Muscle layer of duodenum (tissue), 2 donors: ENCODE data around the gene OR10H3.
"Not testable (repeated sequence)": the region's sequence is repeated elsewhere in the genome, so short reads cannot be mapped to it uniquely, and the experiment has no call there.

Experiments
- H3K27ac ChIP-seq: one replicate; pipeline ENCODE4 v1.7.0; 2013; ENCODE audit warnings: mild to moderate bottlenecking, low read length
- H3K27me3 ChIP-seq: one replicate; pipeline ENCODE4 v1.7.0; 2013; ENCODE audit warnings: low read depth, mild to moderate bottlenecking, control low read depth, low read length
- H3K36me3 ChIP-seq, 2 donors: one replicate each; pipeline ENCODE4 v1.7.0; 2013; ENCODE audit warnings: low read length in 2 of 2, control low read depth in 1 of 2, mild to moderate bottlenecking in 1 of 2; ENCODE audit not compliant: insufficient read depth in 2 of 2, control insufficient read depth in 1 of 2
- H3K4me1 ChIP-seq, 2 donors: one replicate each; pipeline ENCODE4 v1.7.0; 2013; ENCODE audit warnings: low read length in 2 of 2, mild to moderate bottlenecking in 2 of 2, control low read depth in 1 of 2, moderate library complexity in 1 of 2; ENCODE audit not compliant: insufficient read depth in 2 of 2, control insufficient read depth in 1 of 2
- H3K4me3 ChIP-seq, 2 donors: one replicate each; pipeline ENCODE4 v1.7.0; 2013; ENCODE audit warnings: low read length in 2 of 2, low read depth in 1 of 2, mild to moderate bottlenecking in 1 of 2
- H3K9me3 ChIP-seq, 2 donors: one replicate each; pipeline ENCODE4 v1.7.0; 2013; ENCODE audit warnings: low read length in 2 of 2, control low read depth in 1 of 2, mild to moderate bottlenecking in 1 of 2; ENCODE audit not compliant: control insufficient read depth in 1 of 2
- donor health status: healthy.

Gene OR10H3

DNA sequence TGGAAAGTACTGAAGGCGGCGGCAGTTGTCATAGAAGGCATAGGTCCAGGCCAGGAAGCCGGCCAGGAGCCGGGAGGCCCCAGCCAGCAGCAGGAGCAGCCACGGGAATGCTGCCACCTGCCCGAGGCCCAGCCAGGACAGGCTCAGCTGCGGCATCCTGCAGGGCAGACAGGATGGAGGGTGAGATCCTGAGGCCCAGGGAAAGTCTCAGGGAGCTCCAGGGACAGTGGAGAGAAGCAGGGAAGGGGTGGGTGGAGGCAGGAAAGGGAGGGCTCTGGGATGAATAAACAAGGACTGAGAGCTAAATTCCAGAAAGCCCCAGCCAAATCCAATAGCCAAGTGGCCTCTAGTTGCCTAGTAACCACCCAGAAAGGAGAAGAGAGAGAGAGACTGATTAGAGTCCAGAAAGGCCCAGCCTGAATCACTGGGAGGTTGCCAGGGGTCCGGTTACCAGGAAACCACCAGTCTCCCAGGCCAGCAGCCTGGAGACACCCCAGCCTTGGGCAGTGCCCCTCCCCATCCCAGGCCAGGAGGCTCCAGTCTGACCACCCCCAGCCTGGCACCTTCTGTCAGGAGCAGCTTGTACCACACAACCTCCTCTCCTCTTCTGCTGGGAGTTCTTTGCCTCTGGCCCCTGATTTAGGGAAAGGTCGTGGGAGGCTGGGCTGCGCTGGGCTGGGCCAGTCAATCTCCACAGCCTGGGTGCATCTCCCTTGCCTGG, 42.1 kb downstream of the OR10H3 start:
- Histone ChIP-seq H3K4me3 (peak overlapping the region; percentile 34 to 40), H3K27ac (peak overlapping the region; percentile 31), H3K4me1 (peaks cover 0 to 20% of the 10 kb centered on the region in 2 donors), H3K27me3 (no peaks in the 10 kb centered on the region), H3K9me3 (no peaks in the 10 kb centered on the region), H3K36me3 (no peaks in the 10 kb centered on the region)

DNA sequence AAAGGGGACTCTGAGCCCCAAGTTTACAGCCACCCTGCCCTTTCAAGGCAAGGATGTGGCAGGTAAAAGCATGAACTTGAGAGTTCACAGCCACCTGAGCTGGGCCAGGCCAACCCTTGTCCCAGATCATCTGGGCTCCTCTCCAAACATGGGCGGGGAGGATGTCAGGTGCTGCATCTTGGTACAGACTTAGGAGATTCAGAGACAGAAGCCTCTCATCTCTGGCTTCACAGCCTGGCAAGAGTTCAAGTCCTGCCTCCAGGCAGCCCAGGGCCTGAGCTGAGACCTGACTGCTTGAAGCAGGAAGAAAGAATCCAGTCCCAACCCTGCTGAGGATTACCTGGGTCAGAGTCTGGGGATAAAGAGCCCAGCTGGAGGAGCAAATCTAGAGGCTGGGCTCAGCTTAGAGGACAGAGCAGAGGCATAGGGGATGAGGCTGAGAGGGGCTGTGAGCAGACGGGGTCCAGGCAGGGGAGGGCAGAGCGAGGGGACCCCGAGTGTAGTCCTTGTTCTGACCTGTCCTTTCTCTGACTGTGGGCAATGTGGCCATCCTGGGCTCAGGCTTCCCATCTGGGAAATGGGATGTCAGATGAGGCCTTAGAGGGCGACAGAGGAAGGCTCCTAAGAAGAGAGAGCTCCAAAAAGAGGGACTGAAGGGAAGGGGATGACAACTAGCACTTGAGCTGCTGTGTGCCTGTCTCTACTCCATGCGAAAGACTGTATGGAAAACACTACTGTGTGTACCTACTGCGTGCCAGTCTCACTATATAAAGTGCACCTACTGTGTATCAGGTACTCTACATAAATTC, 43.0 kb downstream of the OR10H3 start:
- Histone ChIP-seq H3K27me3 (no peaks in the 10 kb centered on the region), H3K9me3 (no peaks in the 10 kb centered on the region), H3K4me3 (no peak overlapping the region), H3K36me3 (no peaks in the 10 kb centered on the region), H3K27ac (peak overlapping the region; percentile 31), H3K4me1 (peaks cover 0 to 20% of the 10 kb centered on the region in 2 donors)

GRCh38 chr19:15781661-15782060, 43.9 kb downstream of the OR10H3 start:
- Histone ChIP-seq H3K27ac (no peak overlapping the region), H3K4me3 (no peak overlapping the region), H3K36me3 (no peaks in the 10 kb centered on the region), H3K27me3 (no peaks in the 10 kb centered on the region), H3K9me3 (no peaks in the 10 kb centered on the region), H3K4me1 (peaks cover 0 to 20% of the 10 kb centered on the region in 2 donors)

GRCh38 chr19:15782211-15782610, 44.4 kb downstream of the OR10H3 start:
- Histone ChIP-seq H3K36me3 (no peaks in the 10 kb centered on the region), H3K4me1 (peaks cover 0 to 20% of the 10 kb centered on the region in 2 donors), H3K27ac (no peak overlapping the region), H3K9me3 (no peaks in the 10 kb centered on the region), H3K4me3 (no peak overlapping the region), H3K27me3 (no peaks in the 10 kb centered on the region)

DNA sequence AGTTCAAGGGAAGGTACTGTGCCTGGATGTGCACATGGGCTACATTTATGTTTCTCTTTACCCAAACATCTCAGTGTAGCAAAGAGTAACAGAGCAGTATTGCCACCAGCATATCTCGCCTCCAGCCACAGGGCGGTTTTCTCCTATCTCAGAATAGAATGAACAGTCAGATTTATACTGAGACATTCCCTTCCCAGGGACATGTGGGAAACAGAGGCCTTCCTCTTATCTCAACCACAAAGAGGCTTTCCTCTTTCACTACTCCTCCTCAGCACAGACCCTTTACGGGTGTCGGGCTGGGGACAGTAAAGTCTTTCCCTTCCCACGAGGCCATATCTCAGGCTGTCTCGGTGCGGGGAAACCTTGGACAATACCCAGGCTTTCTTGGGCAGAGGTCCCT, 45.1 kb downstream of the OR10H3 start:
- H3K9me3 ChIP-seq, H3K27me3 ChIP-seq, H3K4me3 ChIP-seq, H3K27ac ChIP-seq, H3K36me3 ChIP-seq: not testable (repeated sequence)
- H3K4me1 ChIP-seq = peaks cover 0 to 20% of the 10 kb centered on the region in 2 donors

DNA sequence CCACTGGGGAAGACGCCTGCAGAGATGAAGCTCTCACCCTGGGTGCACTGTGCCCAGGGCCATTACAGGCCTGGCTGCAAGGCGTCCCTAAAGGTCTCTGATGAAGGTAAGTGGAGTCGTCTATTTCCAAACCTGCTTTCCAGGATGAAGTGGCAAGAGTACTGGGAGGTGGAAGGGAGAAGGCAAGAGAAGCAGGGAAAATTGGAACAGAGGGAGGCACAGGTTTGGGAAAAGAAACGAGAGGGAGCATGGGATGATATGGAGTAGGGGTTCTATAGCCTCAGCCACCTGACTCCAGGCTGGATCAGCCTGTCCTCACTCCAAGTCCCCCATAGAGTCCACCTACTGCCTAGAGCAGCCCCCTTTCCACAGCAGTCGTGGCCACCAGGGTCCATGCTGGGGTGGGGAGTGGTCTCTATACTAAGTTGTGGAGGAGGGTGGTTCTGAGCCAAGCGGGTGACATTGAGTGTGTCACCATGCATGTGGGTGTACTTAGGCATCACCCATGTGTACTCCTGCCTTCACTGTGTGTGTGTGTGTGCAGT, 49.9 kb downstream of the OR10H3 start, which contains the start of gene OR10H5:
Gene OR10H5, plus strand, starts transcription at position 51 of the 545 bp plus-strand sequence. CDS start 6,388 bp downstream, outside the sequence.
- Histone ChIP-seq H3K36me3 (no peaks in the 10 kb centered on the region), H3K4me3 (no peak within 1 kb of the TSS), H3K27me3 (no peaks in the 10 kb centered on the region), H3K27ac (no peak within 1 kb of the TSS), H3K9me3 (no peaks in the 10 kb centered on the region), H3K4me1 (no peaks in the 10 kb centered on the region)

GRCh38 chr19:15788594-15789270, 50.9 kb downstream of the OR10H3 start:
- no peaks in the 10 kb centered on the region for H3K9me3 ChIP-seq
- no peaks in the 10 kb centered on the region for H3K4me1 ChIP-seq
- H3K27ac ChIP-seq = no peak overlapping the region
- no peak overlapping the region for H3K4me3 ChIP-seq
- H3K27me3 ChIP-seq = no peaks in the 10 kb centered on the region
- no peaks in the 10 kb centered on the region for H3K36me3 ChIP-seq

DNA sequence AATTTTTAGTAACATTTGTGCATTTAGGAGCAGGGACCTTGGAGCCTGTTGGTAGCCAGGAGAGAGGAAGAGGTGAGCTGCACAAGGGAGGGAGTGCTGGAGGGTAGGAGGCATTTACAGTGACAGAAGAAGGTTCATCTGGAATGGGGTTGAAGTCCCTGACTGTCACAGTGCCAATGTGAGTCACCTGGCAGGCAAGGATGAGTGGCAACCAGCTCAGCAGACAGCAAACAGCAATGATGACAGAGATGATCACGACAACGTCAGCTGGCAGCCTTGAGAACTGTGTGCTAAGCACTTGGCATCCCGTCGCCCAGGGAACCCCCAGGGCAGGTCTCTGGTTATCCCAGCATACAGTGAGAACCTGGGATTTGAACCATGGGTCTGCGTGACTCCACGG, 52.3 kb downstream of the OR10H3 start:
- Histone ChIP-seq H3K27me3 (no peaks in the 10 kb centered on the region), H3K4me1 (no peaks in the 10 kb centered on the region), H3K27ac (no peak overlapping the region), H3K36me3 (no peaks in the 10 kb centered on the region), H3K9me3 (no peaks in the 10 kb centered on the region), H3K4me3 (no peak overlapping the region)
